Measurements from ENCODE around the gene NDUFV1. TPM values are rescaled to one million over a fixed set of nuclear protein-coding genes. Genes with fewer than 3 reads are reported as not detected.
A peak's percentile ranks its signal among the peaks of the same experiment; 100 is the strongest.

Gene NDUFV1
- polyA plus RNA-seq, 3 donors: 71.6 to 174 (median 72.1) TPM

GRCh38 chr11:67630228-67630942 lies 23.6 kb downstream of the NDUFV1 start:
- Mint-ChIP-seq H3K27me3 (ENCODE audit: low read depth in 3 of 3) (peaks cover 0 to 4% (median 1%) of the 10 kb centered on the region in 3 donors), H3K27ac (peak overlapping the region; percentile 56 to 92 (median 81)), H3K4me1 (peaks cover 10% of the 10 kb centered on the region), H3K36me3 (no peaks in the 10 kb centered on the region), H3K4me3 (peak overlapping the region; percentile 84 to 90), H3K9me3 (peaks cover 0 to 7% (median 0%) of the 10 kb centered on the region in 7 donors)
- H4K20me1 ChIP-seq (ENCODE audit: insufficient read depth, low read length): no peaks in the 10 kb centered on the region
- H3K9me3 ChIP-seq (replicated peaks in 1 of 2; ENCODE audit: control insufficient read depth in 1 of 2, insufficient read depth in 1 of 2, low read length in 2 of 2): no peaks in the 10 kb centered on the region
- H3K27me3 ChIP-seq (ENCODE audit: control insufficient read depth in 2 of 2, insufficient read depth in 2 of 2, low read length in 2 of 2): no peaks in the 10 kb centered on the region
- TF ChIP-seq CTCF (IDR thresholded peaks at IDR 0.05): peak; percentile 88
- peak overlapping the region; percentile 48 to 86 (median 56) for H3K4me3 ChIP-seq (replicated peaks in 1 of 3; ENCODE audit: low read depth in 2 of 3, low read length in 3 of 3)
- no peaks in the 10 kb centered on the region for H3K79me2 ChIP-seq (ENCODE audit: insufficient read depth, low read length)
- peak; percentile 96 for DNase-seq
- H3K4me1 ChIP-seq (ENCODE audit: control insufficient read depth in 1 of 2, insufficient read depth in 2 of 2, low read length in 2 of 2): peaks cover 16 to 21% of the 10 kb centered on the region in 2 donors
- intact Hi-C loops (cut with micrococcal nuclease): loop anchor here (2.0 to 5.0 kb wide), 3 partner anchors 28 to 177 kb away; no protein-coding TSS in a partner anchor
- H2AFZ ChIP-seq (ENCODE audit: insufficient read depth, low read depth, low read length, poor library complexity, severe bottlenecking): peak overlapping the region; percentile 86
- H3K4me2 ChIP-seq (replicated peaks; ENCODE audit: extremely low read depth, low read length, poor library complexity, severe bottlenecking): peak overlapping the region; percentile 98
- peak overlapping the region; percentile 69 for H3K9ac ChIP-seq (ENCODE audit: insufficient read depth, low read length, poor library complexity, severe bottlenecking)
- no peaks in the 10 kb centered on the region for H3K36me3 ChIP-seq (replicated peaks in 1 of 2; ENCODE audit: control insufficient read depth in 1 of 2, insufficient read depth in 2 of 2, low read length in 2 of 2)
- under 1% methylated on average over 52 of the region's 70 CpGs for WGBS (ENCODE audit: insufficient coverage)
- peak overlapping the region; percentile 28 to 70 for H3K27ac ChIP-seq (ENCODE audit: low read depth in 1 of 2, low read length in 2 of 2)

GRCh38 chr11:67630943-67631331 lies 24.2 kb downstream of the NDUFV1 start:
- Histone ChIP-seq H3K79me2 (ENCODE audit: insufficient read depth, low read length) (no peaks in the 10 kb centered on the region), H3K4me2 (replicated peaks; ENCODE audit: extremely low read depth, low read length, poor library complexity, severe bottlenecking) (peak overlapping the region; percentile 98), H3K4me1 (ENCODE audit: control insufficient read depth in 1 of 2, insufficient read depth in 2 of 2, low read length in 2 of 2) (peaks cover 16 to 21% of the 10 kb centered on the region in 2 donors), H4K20me1 (ENCODE audit: insufficient read depth, low read length) (no peaks in the 10 kb centered on the region), H3K4me3 (replicated peaks in 1 of 3; ENCODE audit: low read depth in 2 of 3, low read length in 3 of 3) (peak overlapping the region; percentile 48 to 86 (median 56)), H3K27ac (ENCODE audit: low read depth in 1 of 2, low read length in 2 of 2) (peak overlapping the region; percentile 28 to 70), H3K36me3 (replicated peaks in 1 of 2; ENCODE audit: control insufficient read depth in 1 of 2, insufficient read depth in 2 of 2, low read length in 2 of 2) (no peaks in the 10 kb centered on the region), H3K9me3 (replicated peaks in 1 of 2; ENCODE audit: control insufficient read depth in 1 of 2, insufficient read depth in 1 of 2, low read length in 2 of 2) (no peaks in the 10 kb centered on the region), H3K27me3 (ENCODE audit: control insufficient read depth in 2 of 2, insufficient read depth in 2 of 2, low read length in 2 of 2) (no peaks in the 10 kb centered on the region), H2AFZ (ENCODE audit: insufficient read depth, low read depth, low read length, poor library complexity, severe bottlenecking) (peak overlapping the region; percentile 86), H3K9ac (ENCODE audit: insufficient read depth, low read length, poor library complexity, severe bottlenecking) (peak overlapping the region; percentile 69)
- peak overlapping the region; percentile 84 to 90 for H3K4me3 Mint-ChIP-seq
- TF ChIP-seq CTCF (IDR thresholded peaks at IDR 0.05): no peak
- H3K4me1 Mint-ChIP-seq: peaks cover 10% of the 10 kb centered on the region
- no peaks in the 10 kb centered on the region for H3K36me3 Mint-ChIP-seq
- H3K27ac Mint-ChIP-seq: peak overlapping the region in 6 of 7 donors; percentile 41 to 85 (median 79)
- intact Hi-C loops (cut with micrococcal nuclease): loop anchor here (2.0 to 5.0 kb wide), 3 partner anchors 28 to 176 kb away; no protein-coding TSS in a partner anchor
- H3K27me3 Mint-ChIP-seq (ENCODE audit: low read depth in 3 of 3): peaks cover 0 to 4% (median 1%) of the 10 kb centered on the region in 3 donors
- H3K9me3 Mint-ChIP-seq: peaks cover 0 to 7% (median 0%) of the 10 kb centered on the region in 7 donors
- DNase-seq: no peak
- 62% methylated on average over 11 of the region's 16 CpGs for WGBS (ENCODE audit: insufficient coverage)
